Memory B cell (primary cell): ENCODE data around the gene SYCP2.
A peak's percentile ranks its signal among the peaks of the same experiment; 100 is the strongest.
"Not testable (repeated sequence)": the region's sequence is repeated elsewhere in the genome, so short reads cannot be mapped to it uniquely, and the experiment has no call there.

Source experiments
- ATAC-seq: fragments of 150-1000 bp; cut with Tn5 transposase; 2 replicates; pipeline ENCODE4 v1.10.0; 2021; ENCODE audit warnings: low read depth, mild to moderate bottlenecking, moderate library complexity
- DNase-seq, 2 donors: peaks; one replicate each; pipeline ENCODE4 v3.0.0; 2022; ENCODE audit warnings: low spot score in 2 of 2
- H3K27ac Mint-ChIP-seq: one replicate; pipeline ENCODE4 v1.8.0; 2022; ENCODE audit warnings: mild to moderate bottlenecking, moderate library complexity, mixed read lengths
- H3K27me3 Mint-ChIP-seq: one replicate; pipeline ENCODE4 v1.8.0; 2022; ENCODE audit warnings: mixed read lengths
- H3K36me3 Mint-ChIP-seq: one replicate; pipeline ENCODE4 v1.8.0; 2022; ENCODE audit warnings: mild to moderate bottlenecking, mixed read lengths
- H3K4me1 Mint-ChIP-seq: one replicate; pipeline ENCODE4 v1.8.0; 2022; ENCODE audit warnings: mixed read lengths
- H3K4me3 Mint-ChIP-seq: one replicate; pipeline ENCODE4 v1.8.0; 2022; ENCODE audit warnings: mild to moderate bottlenecking, moderate library complexity, mixed read lengths
- H3K9me3 Mint-ChIP-seq: one replicate; pipeline ENCODE4 v1.8.0; 2022; ENCODE audit warnings: mixed read lengths

SYCP2 gene

GRCh38 chr20:59902470-59902869, 31.0 kb downstream of the SYCP2 start:
- no peak overlapping the region for H3K4me3 Mint-ChIP-seq
- H3K4me1 Mint-ChIP-seq: no peaks in the 10 kb centered on the region
- H3K27me3 Mint-ChIP-seq: no peaks in the 10 kb centered on the region
- DNase-seq (no peak), ATAC-seq (no peak)
- H3K9me3 Mint-ChIP-seq: peaks cover 1% of the 10 kb centered on the region
- H3K36me3 Mint-ChIP-seq: peaks cover 1% of the 10 kb centered on the region
- no peak overlapping the region for H3K27ac Mint-ChIP-seq

- Mint-ChIP-seq H3K27ac (no peak overlapping the region), H3K27me3 (peaks cover 3% of the 10 kb centered on the region), H3K9me3 (peaks cover 1% of the 10 kb centered on the region), H3K4me3 (no peak overlapping the region), H3K4me1 (peaks cover 8% of the 10 kb centered on the region), H3K36me3 (peaks cover 5% of the 10 kb centered on the region)
- ATAC-seq (no peak), DNase-seq (no peak)
These were observed 37.5 kb downstream of the SYCP2 start for GRCh38 chr20:59895908-59896307.

DNA sequence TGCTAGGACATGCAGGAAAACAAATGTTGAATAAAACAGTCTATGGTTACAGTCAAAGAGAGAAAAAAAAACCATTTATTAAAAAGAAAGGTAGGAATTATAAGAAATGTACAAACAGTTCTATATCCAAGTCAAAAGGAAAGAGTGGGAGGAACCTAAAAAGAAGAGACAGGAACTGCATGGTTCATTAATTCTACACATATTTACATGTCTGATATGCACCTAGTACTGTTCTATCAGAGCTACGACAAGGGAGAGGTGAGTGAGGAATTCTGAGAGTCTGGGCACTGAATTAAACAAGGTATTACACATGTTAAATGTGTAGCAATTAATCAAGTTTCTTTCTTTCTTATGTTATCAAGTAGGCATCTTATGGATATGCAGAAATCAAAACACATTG, 41.9 kb downstream of the SYCP2 start:
- Mint-ChIP-seq H3K36me3 (peaks cover 4% of the 10 kb centered on the region), H3K4me3 (no peak overlapping the region), H3K27me3 (peaks cover 3% of the 10 kb centered on the region), H3K27ac (no peak overlapping the region), H3K9me3 (peaks cover 2% of the 10 kb centered on the region), H3K4me1 (peaks cover 10% of the 10 kb centered on the region)
- DNase-seq: no peak
- ATAC-seq: peak; percentile 68

- H3K27me3 Mint-ChIP-seq, H3K9me3 Mint-ChIP-seq, H3K36me3 Mint-ChIP-seq, H3K4me1 Mint-ChIP-seq, H3K4me3 Mint-ChIP-seq, ATAC-seq, H3K27ac Mint-ChIP-seq, DNase-seq: not testable (repeated sequence)
These were observed 43.4 kb downstream of the SYCP2 start for GRCh38 chr20:59890035-59890434.

DNA sequence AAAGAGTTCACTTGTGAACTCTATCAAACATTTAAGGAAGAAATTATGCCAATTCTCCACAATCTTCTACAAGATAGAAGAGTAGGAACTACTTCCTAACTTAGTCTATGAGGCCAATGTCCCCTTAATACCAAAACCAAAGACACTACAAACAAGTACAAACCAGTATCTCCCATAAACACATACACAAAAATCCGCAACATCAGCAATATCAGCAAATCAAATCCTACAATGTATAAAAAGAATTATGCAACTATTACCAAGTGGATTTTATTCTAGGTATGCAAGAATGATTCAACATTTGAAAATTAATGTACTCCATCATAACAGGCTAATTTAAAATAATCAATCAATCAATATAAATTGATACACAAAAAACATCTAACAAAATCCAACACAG, 45.4 kb downstream of the SYCP2 start:
- ATAC-seq: no peak
- Mint-ChIP-seq H3K27me3 (no peaks in the 10 kb centered on the region), H3K4me3 (no peak overlapping the region), H3K4me1 (peaks cover 10% of the 10 kb centered on the region), H3K36me3 (peaks cover 5% of the 10 kb centered on the region), H3K9me3 (peaks cover 2% of the 10 kb centered on the region), H3K27ac (no peak overlapping the region)
- DNase-seq: no peak

DNA sequence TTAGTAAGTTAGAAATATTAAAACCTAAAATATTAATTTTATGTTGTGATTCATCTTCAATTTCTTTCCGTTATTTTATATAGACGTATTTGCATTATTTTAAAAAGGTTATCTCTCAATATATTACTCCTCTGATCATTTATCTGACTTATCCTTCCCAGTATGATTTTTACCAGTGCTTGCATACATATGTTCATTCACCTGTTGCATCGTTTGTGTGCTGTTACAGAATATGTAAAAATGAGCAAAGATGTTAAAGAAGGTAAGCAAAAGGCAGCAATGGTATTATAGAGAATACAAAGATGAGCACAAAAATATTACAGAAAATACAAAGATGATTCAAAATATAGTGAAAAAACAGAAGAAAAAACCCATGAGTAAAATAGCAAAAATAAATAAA, 48.9 kb downstream of the SYCP2 start:
- no peaks in the 10 kb centered on the region for H3K9me3 Mint-ChIP-seq
- no peaks in the 10 kb centered on the region for H3K27me3 Mint-ChIP-seq
- ATAC-seq (no peak), DNase-seq (no peak)
- H3K4me1 Mint-ChIP-seq: no peaks in the 10 kb centered on the region
- H3K27ac Mint-ChIP-seq: no peak overlapping the region
- H3K36me3 Mint-ChIP-seq: peaks cover 5% of the 10 kb centered on the region
- no peak overlapping the region for H3K4me3 Mint-ChIP-seq

- no peak overlapping the region for H3K27ac Mint-ChIP-seq
- H3K4me1 Mint-ChIP-seq: no peaks in the 10 kb centered on the region
- no peak overlapping the region for H3K4me3 Mint-ChIP-seq
- peaks cover 3% of the 10 kb centered on the region for H3K27me3 Mint-ChIP-seq
- no peak for DNase-seq
- no peak for ATAC-seq
- H3K36me3 Mint-ChIP-seq: peaks cover 4% of the 10 kb centered on the region
- H3K9me3 Mint-ChIP-seq: no peaks in the 10 kb centered on the region
These were observed 53.2 kb downstream of the SYCP2 start for GRCh38 chr20:59880198-59880597.

- H3K4me1 Mint-ChIP-seq: no peaks in the 10 kb centered on the region
These were observed 60.0 kb downstream of the SYCP2 start for GRCh38 chr20:59873409-59873808.

GRCh38 chr20:59871096-59871495, 62.3 kb downstream of the SYCP2 start:
- Mint-ChIP-seq H3K36me3 (peaks cover 2% of the 10 kb centered on the region), H3K9me3 (no peaks in the 10 kb centered on the region), H3K27me3 (peaks cover 3% of the 10 kb centered on the region), H3K4me3 (no peak overlapping the region), H3K27ac (no peak overlapping the region), H3K4me1 (no peaks in the 10 kb centered on the region)
- DNase-seq (no peak), ATAC-seq (no peak)

More at GRCh38 chr20:59873409-59873808, 60.0 kb downstream of the SYCP2 start:
- Mint-ChIP-seq H3K27me3 (peaks cover 3% of the 10 kb centered on the region), H3K36me3 (peaks cover 2% of the 10 kb centered on the region), H3K4me3 (no peak overlapping the region), H3K9me3 (no peaks in the 10 kb centered on the region), H3K27ac (no peak overlapping the region)
- ATAC-seq (no peak), DNase-seq (no peak)

DNA sequence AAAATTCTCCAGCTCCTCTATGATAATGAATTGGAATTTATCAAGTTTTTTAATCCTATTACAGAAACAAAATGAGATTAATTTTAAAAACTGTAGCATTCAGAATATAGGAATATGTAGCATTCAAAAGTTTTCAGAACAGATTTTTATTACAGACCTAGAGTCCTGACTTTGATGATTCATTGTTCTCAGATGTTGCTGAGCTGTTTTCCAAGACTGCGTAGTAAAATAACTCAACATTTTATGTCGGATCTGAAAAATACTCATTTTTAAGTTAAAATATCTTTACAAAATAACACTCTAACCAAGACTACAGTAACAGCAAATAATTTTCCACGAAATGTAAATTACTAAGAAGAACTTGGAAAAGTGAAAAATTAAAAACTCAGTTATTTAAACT, 67.1 kb downstream of the SYCP2 start:
- Mint-ChIP-seq H3K36me3 (peaks cover 7% of the 10 kb centered on the region), H3K9me3 (no peaks in the 10 kb centered on the region), H3K4me3 (no peak overlapping the region), H3K27me3 (peaks cover 3% of the 10 kb centered on the region), H3K4me1 (no peaks in the 10 kb centered on the region), H3K27ac (no peak overlapping the region)
- DNase-seq (no peak), ATAC-seq (no peak)

GRCh38 chr20:59864726-59865125, 68.7 kb downstream of the SYCP2 start:
- Mint-ChIP-seq H3K36me3 (peaks cover 7% of the 10 kb centered on the region), H3K27ac (no peak overlapping the region), H3K4me1 (no peaks in the 10 kb centered on the region), H3K4me3 (no peak overlapping the region), H3K27me3 (peaks cover 3% of the 10 kb centered on the region), H3K9me3 (no peaks in the 10 kb centered on the region)
- ATAC-seq: no peak
- no peak for DNase-seq

DNA sequence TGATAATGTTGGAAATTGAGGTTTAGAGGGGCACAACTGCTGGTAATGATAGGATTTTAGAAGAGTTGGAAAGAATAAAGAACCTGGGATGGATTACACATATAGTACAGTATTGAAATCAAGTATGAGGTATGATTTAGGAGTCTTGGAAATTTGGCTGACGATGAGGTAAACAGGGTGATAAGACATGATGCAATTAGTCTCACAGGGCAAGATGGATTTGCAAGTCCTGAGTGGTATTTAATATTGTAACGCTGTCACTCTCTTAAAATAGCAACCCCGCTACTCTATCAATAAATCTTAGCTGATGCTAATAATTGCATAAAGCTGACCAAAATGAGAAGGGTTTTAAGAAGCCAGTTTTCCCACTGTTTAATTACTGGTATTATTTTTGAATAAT, 70.4 kb downstream of the SYCP2 start:
- Mint-ChIP-seq H3K9me3 (no peaks in the 10 kb centered on the region), H3K4me1 (no peaks in the 10 kb centered on the region), H3K4me3 (no peak overlapping the region), H3K27ac (no peak overlapping the region), H3K36me3 (peaks cover 5% of the 10 kb centered on the region), H3K27me3 (peaks cover 3% of the 10 kb centered on the region)
- ATAC-seq (no peak), DNase-seq (no peak)

GRCh38 chr20:59861401-59861800, 72.0 kb downstream of the SYCP2 start:
- Mint-ChIP-seq H3K36me3 (peaks cover 5% of the 10 kb centered on the region), H3K27me3 (peaks cover 3% of the 10 kb centered on the region), H3K4me3 (no peak overlapping the region), H3K4me1 (no peaks in the 10 kb centered on the region), H3K9me3 (no peaks in the 10 kb centered on the region), H3K27ac (no peak overlapping the region)
- DNase-seq (no peak), ATAC-seq (no peak)

DNA sequence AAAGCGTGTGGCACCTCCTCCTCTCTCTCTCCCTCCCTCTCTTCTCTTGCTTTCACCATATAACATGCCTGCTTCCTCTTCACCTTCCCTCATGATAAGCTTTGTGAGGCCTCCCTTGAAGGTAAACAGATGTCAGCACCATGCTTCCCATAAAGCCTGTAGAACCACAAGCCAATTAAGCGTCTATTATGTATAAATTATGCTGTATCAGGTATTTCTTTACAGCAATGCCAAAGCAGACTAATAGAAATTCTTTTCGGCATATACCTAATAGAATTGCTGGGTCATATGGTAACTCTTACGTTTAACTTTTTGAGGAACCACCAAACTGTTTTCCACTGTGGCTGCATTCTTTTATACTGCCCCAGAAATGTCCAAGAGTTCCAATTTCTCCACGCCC, 75.0 kb downstream of the SYCP2 start:
- Mint-ChIP-seq H3K4me3 (no peak overlapping the region), H3K27ac (no peak overlapping the region), H3K36me3 (peaks cover 5% of the 10 kb centered on the region), H3K9me3 (peaks cover 1% of the 10 kb centered on the region), H3K27me3 (peaks cover 3% of the 10 kb centered on the region), H3K4me1 (no peaks in the 10 kb centered on the region)
- ATAC-seq (no peak), DNase-seq (no peak)

DNA sequence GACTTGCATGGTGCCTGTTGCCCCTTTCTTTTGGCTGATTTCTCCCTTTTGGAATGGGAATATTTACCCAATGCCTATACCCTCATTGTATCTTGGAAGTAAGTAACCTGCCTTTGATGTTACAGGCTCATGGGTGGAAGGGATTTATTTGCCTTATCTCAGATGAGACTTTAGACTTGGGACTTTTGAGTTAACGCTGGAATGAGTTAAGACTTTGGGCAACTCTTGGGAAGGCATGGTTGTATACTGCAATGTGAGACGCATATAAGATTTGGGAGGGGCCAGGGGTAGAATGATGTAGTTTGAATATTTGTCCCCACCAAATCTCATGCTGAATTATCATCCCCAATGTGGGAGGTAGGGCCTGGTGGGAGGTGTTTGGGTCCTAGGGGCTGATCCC, 75.5 kb downstream of the SYCP2 start:
- H3K27me3 Mint-ChIP-seq: peaks cover 3% of the 10 kb centered on the region
- DNase-seq (no peak), ATAC-seq (no peak)
- H3K4me3 Mint-ChIP-seq: no peak overlapping the region
- peaks cover 5% of the 10 kb centered on the region for H3K36me3 Mint-ChIP-seq
- peaks cover 1% of the 10 kb centered on the region for H3K9me3 Mint-ChIP-seq
- no peak overlapping the region for H3K27ac Mint-ChIP-seq
- no peaks in the 10 kb centered on the region for H3K4me1 Mint-ChIP-seq

DNA sequence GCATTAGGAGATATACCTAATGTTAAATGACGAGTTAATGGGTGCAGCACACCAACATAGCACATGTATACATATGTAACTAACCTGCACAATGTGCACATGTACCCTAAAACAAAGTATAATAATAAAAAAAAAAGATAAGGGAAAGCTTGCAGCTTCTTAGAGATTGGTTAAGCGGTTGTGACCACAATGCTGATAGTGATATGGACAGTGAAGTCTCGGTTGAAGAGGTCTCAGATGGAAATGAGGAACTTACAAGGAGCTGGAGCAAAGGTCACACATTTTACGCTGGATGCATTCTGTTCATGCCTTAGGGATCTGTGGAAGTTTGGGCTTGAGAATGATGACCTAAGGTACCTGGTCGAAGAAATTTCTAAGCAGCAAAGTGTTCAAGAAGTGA, 76.5 kb downstream of the SYCP2 start:
- not testable (repeated sequence) for ATAC-seq, H3K36me3 Mint-ChIP-seq, H3K9me3 Mint-ChIP-seq, H3K27me3 Mint-ChIP-seq, H3K4me1 Mint-ChIP-seq, H3K27ac Mint-ChIP-seq, H3K4me3 Mint-ChIP-seq, DNase-seq
